Uterus (tissue), 4 donors: ENCODE data around the gene GLDC. TPM values are rescaled to one million over a fixed set of nuclear protein-coding genes. Genes with fewer than 3 reads are reported as not detected.

Source experiments
- DNase-seq, 2 donors: peaks; one replicate each; pipeline ENCODE4 v3.0.0-alpha.2; 2019 to 2020
- H3K27ac ChIP-seq, 2 donors: fragments of 200-600 bp; sonication (generic); 1 replicate in 1 of 2; 2 replicates in 1 of 2; pipeline ENCODE4 v1.5.1; 2016 to 2018
- H3K27me3 ChIP-seq, 2 donors: fragments of 200-600 bp; sonication (generic); one replicate each; pipeline ENCODE4 v1.5.1; 2018 to 2019; ENCODE audit warnings: control low read depth in 1 of 2
- H3K36me3 ChIP-seq, 2 donors: fragments of 200-600 bp; sonication (generic); one replicate each; pipeline ENCODE4 v1.5.1; 2019; ENCODE audit warnings: control low read depth in 1 of 2
- H3K4me1 ChIP-seq, 2 donors: fragments of 200-600 bp; sonication (generic); one replicate each; pipeline ENCODE4 v1.5.1; 2018 to 2019; ENCODE audit warnings: control low read depth in 1 of 2
- H3K4me3 ChIP-seq, 2 donors: fragments of 200-600 bp; sonication (generic); 1 replicate in 1 of 2; 2 replicates in 1 of 2; pipeline ENCODE4 v1.5.1; 2018 to 2019; ENCODE audit warnings: mild to moderate bottlenecking in 1 of 2
- H3K9me3 ChIP-seq, 2 donors: fragments of 200-600 bp; sonication (generic); one replicate each; pipeline ENCODE4 v1.5.1; 2019; ENCODE audit warnings: control low read depth in 1 of 2
- CTCF ChIP-seq, 4 experiments: fragments of 200-600 bp in 2 of 4; fragments of 450-650 bp in 2 of 4; sonication (generic) in 2 of 4; IDR thresholded peaks; one replicate each; pipeline ENCODE4 v1.5.1; 2016 to 2019; ENCODE audit warnings: antibody characterized with exemption in 4 of 4, mild to moderate bottlenecking in 2 of 4, moderate library complexity in 1 of 4
- POLR2A ChIP-seq, 2 donors: fragments of 450-650 bp; IDR thresholded peaks; one replicate each; pipeline ENCODE4 v1.6.1; 2016; ENCODE audit warnings: antibody characterized with exemption in 2 of 2, mild to moderate bottlenecking in 1 of 2, moderate library complexity in 1 of 2
- intact Hi-C: fragments of 100-400 bp; cut with DNase I; formaldehyde crosslinking; loops from one replicate; pipeline ENCODE4 v1.15.1; 2023; ENCODE audit warnings: low total_unique reads
- total RNA-seq, 4 donors: library from RNA; depleted of rRNA in 3 of 4; stranded (reverse); fragments of >200 nt in 3 of 4; gene quantifications; one replicate each; pipeline versions ENCODE4 v1.1.0 to v1.2.4, GENCODE V29; 2014 to 2023
- donor health status: DM: yes; HTN: yes; CAD: no.

Gene GLDC
- total RNA-seq, 4 donors from 2014 or later, result 0.26 to 8.4 (median 0.79) TPM; not detected in 1

GRCh38 chr9:6562871-6563430 is 82.6 kb downstream of the GLDC start:
- Histone ChIP-seq H3K9me3 (no peaks in the 10 kb centered on the region), H3K4me1 (no peaks in the 10 kb centered on the region), H3K27me3 (no peaks in the 10 kb centered on the region), H3K36me3 (no peaks in the 10 kb centered on the region), H3K4me3 (no peak overlapping the region), H3K27ac (no peak overlapping the region)
- intact Hi-C loops, result no loop called here
- no peak for TF ChIP-seq POLR2A (IDR thresholded peaks at IDR 0.05)
- TF ChIP-seq CTCF (IDR thresholded peaks at IDR 0.05), result no peak
- peak in 1 of 2 donors; percentile 18 for DNase-seq

GRCh38 chr9:6562201-6562600 is 83.3 kb downstream of the GLDC start:
- H3K4me3 ChIP-seq, result no peak overlapping the region
- TF ChIP-seq CTCF (IDR thresholded peaks at IDR 0.05) (no peak), POLR2A (IDR thresholded peaks at IDR 0.05) (no peak)
- intact Hi-C loops, result no loop called here
- H3K27ac ChIP-seq, result no peak overlapping the region
- no peak for DNase-seq
- H3K4me1 ChIP-seq, result no peaks in the 10 kb centered on the region
- no peaks in the 10 kb centered on the region for H3K27me3 ChIP-seq
- H3K9me3 ChIP-seq, result no peaks in the 10 kb centered on the region
- no peaks in the 10 kb centered on the region for H3K36me3 ChIP-seq

- H3K27me3 ChIP-seq, result no peaks in the 10 kb centered on the region
- H3K36me3 ChIP-seq, result no peaks in the 10 kb centered on the region
- TF ChIP-seq POLR2A (IDR thresholded peaks at IDR 0.05), result no peak
- TF ChIP-seq CTCF (IDR thresholded peaks at IDR 0.05), result no peak
- no peaks in the 10 kb centered on the region for H3K4me1 ChIP-seq
- DNase-seq, result no peak
- intact Hi-C loops, result no loop called here
- no peak overlapping the region for H3K27ac ChIP-seq
- no peak overlapping the region for H3K4me3 ChIP-seq
- no peaks in the 10 kb centered on the region for H3K9me3 ChIP-seq
Observed at GRCh38 chr9:6557883-6558616, 87.5 kb downstream of the GLDC start.

- H3K9me3 ChIP-seq, result no peaks in the 10 kb centered on the region
- DNase-seq, result no peak
- H3K27ac ChIP-seq, result no peak overlapping the region
- no peaks in the 10 kb centered on the region for H3K27me3 ChIP-seq
- TF ChIP-seq POLR2A (IDR thresholded peaks at IDR 0.05), result no peak
- no peak for TF ChIP-seq CTCF (IDR thresholded peaks at IDR 0.05)
- no peaks in the 10 kb centered on the region for H3K36me3 ChIP-seq
- H3K4me3 ChIP-seq, result no peak overlapping the region
- intact Hi-C loops, result no loop called here
- H3K4me1 ChIP-seq, result no peaks in the 10 kb centered on the region
Observed at GRCh38 chr9:6553866-6554265, 91.7 kb downstream of the GLDC start.

GRCh38 chr9:6552498-6553121 is 92.9 kb downstream of the GLDC start:
- TF ChIP-seq POLR2A (IDR thresholded peaks at IDR 0.05) (no peak), CTCF (IDR thresholded peaks at IDR 0.05) (no peak)
- DNase-seq, result no peak
- no peak overlapping the region for H3K4me3 ChIP-seq
- H3K9me3 ChIP-seq, result no peaks in the 10 kb centered on the region
- no peaks in the 10 kb centered on the region for H3K36me3 ChIP-seq
- H3K27me3 ChIP-seq, result no peaks in the 10 kb centered on the region
- intact Hi-C loops, result no loop called here
- no peak overlapping the region for H3K27ac ChIP-seq
- H3K4me1 ChIP-seq, result no peaks in the 10 kb centered on the region
